GM19395 (cell line): Measurements from ENCODE around the gene FAM219A.
A peak's percentile ranks its signal among the peaks of the same experiment; 100 is the strongest.

Experiments
- ATAC-seq: cut with Tn5 transposase; IDR thresholded peaks from one replicate; pipeline ENCODE4 v1.9.1; 2021; ENCODE audit warnings: mild to moderate bottlenecking, moderate library complexity; ENCODE audit not compliant: unreplicated experiment

FAM219A gene

DNA sequence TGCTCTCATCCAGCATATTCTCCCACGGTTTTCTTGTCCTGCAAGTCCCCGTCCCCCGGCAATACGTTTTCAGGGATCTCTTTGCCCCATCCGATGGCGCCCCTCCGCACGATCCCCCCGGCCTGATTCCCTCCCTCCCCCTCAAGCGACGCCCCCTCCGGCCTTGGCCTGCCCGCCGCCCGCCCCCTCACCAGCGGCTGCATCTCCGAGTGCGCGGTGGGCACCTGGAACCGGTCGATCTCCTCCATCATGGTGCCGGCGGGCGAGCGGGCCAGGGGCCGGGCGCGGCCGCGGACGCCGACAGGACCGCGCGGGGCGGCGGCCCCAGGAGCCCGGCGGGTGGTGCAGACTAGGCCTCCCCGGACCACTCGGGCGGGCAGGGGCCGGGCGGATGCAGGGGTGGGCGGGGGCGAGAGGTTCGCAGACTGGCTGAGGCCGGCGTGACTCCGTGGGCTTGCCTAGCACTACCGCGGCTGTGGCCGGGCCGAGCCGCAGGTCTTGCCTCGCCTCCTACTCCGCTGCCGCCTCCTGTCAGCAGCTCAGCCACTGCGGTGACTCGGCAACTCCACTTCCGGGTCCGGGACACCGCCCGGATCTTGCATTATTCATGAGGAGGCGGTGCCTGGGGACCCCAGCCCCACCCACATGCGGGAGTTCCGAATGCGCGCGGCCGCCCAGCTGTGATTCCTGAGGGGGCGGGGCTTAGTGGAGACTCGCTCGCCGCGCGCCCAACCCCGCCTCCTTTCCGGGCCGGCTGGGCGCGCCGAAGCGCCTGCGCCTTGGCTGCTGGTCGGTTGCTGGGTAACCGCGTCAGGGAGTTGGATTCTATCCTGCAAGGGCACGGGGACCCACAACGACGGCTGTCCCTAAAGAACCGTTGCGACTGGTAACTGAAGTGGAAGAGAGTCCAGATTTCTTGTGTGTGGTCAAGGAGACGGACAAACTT is at the start of gene FAM219A, which contains the start of gene DNAI1:
Gene FAM219A, minus strand, starts transcription at position 558 of the 946 bp plus-strand sequence. Its CDS starts 307 bp downstream, at position 251.
Gene DNAI1, plus strand, starts transcription at position 793 of the 946 bp plus-strand sequence. CDS start 201 bp downstream, outside the sequence.
- ATAC-seq = peak; percentile 97

- no peak for ATAC-seq
These were observed 49.6 kb upstream of the FAM219A start for GRCh38 chr9:34507966-34508365.

DNA sequence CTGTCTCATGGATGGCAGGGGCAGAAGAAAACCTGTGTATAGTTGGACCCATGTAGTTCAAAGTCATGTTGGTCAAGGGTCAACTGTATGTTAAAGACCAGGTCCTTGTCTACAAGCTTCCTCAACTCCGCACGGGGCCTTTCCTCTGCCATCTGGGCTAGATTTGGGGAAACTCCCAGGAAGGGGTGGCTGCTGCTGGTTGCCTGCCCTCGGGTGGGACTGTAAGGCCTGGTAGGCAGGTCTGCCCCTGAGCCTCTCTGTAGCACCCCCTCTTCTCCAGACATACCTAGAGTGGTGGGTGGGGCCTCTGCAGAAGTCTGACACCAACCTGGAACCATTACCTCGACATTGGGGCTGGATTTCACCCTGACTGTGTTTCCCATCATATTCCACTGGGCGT is 49.2 kb upstream of the FAM219A start:
- no peak for ATAC-seq

DNA sequence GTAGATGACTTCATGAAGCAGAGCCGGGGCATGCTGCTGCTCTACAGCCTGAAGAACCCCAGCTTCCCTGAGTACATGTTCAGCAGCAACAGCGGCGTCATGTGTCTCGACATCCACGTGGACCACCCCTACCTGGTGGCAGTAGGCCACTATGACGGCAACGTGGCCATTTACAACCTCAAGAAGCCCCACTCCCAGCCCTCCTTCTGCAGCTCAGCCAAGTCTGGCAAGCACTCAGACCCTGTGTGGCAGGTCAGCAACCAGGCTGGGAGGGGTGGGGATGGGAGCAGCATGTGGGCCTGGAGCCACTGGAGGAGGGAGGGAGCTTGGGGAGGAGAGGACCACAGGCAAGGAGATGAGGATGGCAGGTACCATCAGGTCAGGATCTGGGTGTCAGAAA is 48.3 kb upstream of the FAM219A start:
- no peak for ATAC-seq

GRCh38 chr9:34505370-34506120 is 47.2 kb upstream of the FAM219A start:
- ATAC-seq = no peak

GRCh38 chr9:34503406-34503805 is 45.0 kb upstream of the FAM219A start:
- no peak for ATAC-seq

DNA sequence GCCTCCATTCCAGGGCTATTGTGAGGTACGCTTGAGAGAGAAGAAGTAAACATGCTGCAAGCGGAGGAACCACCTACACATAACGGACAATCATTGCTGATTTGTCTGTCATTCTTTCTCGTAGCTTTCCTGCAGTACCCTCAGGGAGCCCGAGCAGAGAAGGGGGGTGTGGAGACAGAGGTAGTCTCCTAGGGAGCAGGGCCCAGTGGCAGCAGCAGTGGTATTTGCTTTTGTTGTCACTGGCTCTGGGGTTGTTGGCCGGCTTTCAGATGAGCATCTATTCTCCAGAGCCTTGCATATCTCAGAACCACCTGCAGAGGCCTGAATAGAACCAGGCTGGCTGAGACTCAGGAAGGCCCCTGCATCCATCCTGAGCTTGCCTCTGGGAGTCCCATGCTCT is 44.5 kb upstream of the FAM219A start:
- ATAC-seq = no peak

GRCh38 chr9:34502471-34502870 is 44.1 kb upstream of the FAM219A start:
- no peak for ATAC-seq

DNA sequence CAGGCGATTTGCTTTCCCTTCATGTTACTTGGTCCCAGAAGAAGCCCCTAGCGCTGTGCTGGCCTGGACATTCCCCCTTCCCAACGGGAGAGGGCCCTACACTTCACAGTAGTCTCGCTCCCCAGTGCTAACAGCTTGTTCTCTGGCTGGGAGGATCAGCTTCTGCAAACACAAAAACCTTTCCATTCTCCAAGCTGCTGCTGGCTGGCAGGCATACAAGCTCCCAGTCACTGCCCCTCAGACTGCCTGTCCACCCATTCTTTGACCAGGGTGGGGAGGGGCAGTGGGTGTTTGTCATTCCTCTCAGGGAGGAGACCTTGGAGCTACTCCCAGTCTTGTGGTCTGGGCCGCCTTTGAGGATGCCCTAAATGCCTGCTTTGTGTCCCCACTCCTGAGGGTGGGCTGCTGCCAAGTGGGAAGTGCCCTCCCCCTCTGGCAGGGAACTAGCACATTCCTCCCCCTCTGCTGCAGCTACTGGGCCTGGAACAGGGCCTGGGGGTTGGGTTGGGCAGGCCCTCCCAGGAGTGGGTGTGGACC is 43.6 kb upstream of the FAM219A start:
- no peak for ATAC-seq

GRCh38 chr9:34501372-34501771 is 43.0 kb upstream of the FAM219A start:
- ATAC-seq = no peak

- ATAC-seq = no peak
These were observed 42.4 kb upstream of the FAM219A start for GRCh38 chr9:34500623-34501267.

- ATAC-seq = no peak
These were observed 40.7 kb upstream of the FAM219A start for GRCh38 chr9:34499076-34499475.

DNA sequence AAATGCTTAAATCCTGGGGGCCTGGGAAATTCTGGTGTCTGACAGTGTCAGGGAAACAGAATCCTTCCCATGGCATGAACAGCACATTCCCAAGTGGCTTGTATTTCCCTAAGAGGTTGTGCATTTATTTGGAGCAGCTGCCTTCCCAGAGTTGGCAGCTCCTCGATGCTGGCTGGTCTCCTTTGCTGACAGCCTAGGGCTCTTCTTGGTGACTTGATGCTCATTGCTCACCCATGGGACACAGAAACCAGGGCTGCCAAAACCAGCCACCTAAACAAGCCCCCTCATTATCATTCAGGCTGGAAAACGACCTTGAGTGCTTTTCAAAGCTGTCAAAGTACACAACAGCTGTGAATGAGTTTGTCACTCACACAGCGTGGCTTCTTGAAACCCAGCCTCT is 40.2 kb upstream of the FAM219A start:
- no peak for ATAC-seq

- ATAC-seq = no peak
These were observed 37.9 kb upstream of the FAM219A start for GRCh38 chr9:34496149-34496712.

DNA sequence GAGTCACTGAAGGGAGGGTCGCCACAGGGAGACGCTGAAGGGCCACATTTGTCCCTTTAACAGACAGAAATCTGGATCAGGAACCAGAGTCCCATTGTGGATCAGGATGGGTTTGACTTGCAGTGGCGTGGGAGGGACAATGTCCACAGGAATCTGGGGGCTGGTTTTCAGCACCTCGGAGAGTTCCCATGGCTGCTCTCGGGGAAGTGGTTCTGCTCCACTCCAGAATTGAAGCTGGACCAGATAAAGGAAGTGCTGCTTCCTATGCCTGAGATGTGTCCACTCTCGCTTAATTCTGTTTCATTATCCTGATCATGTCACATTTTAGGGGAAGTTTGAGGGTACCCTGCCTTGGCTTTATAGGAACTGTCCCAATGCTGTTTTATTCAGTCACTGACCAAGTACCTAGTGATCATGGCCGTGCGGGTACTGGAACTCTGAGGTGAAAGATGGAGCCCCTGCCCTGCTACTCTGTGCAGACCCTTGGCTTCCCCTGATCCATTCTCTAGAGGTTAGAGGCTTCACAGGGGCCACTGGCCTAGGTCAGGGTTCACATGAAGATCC is 35.7 kb upstream of the FAM219A start:
- no peak for ATAC-seq

DNA sequence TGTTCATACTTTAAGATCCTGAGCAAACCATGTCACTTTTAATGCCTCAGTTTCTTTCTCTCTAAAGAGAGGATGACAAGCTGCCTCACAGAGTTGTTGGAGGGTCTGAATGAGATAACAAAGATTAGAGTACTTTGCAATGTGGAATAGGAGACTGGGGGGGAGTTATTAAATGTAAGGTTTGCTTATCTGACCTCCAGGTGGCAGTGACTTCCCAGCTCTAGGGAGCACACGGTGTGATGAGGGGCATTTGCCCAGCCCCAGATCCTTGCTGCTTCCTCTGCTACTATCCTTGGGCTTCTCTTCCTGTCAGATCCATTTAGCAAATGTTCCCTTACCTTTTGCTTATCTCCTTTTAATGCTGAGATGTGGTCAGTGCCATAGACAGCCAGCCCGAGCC is 33.7 kb upstream of the FAM219A start:
- ATAC-seq = no peak

GRCh38 chr9:34491596-34491995 is 33.2 kb upstream of the FAM219A start:
- ATAC-seq = no peak

GRCh38 chr9:34490760-34491159 is 32.4 kb upstream of the FAM219A start:
- ATAC-seq = no peak

DNA sequence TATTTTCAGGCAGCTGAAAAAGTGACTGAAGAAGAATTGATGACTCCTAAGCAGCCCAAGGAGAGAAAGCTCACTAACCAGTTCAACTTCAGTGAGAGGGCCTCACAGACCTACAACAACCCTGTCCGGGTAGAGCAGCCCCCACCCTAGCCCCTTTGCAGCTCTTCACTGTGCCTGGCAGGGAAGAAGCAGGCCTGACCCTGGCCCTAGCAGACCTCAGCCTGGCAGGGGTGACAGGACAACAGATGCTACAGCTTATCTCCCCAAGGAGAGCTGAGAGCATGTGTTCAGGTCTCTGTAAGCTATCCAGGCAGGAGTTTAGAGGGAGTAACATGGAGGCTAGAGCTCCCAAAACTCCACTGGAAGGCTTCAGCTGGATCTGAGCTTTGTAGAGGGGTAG is 32.0 kb upstream of the FAM219A start:
- no peak for ATAC-seq

DNA sequence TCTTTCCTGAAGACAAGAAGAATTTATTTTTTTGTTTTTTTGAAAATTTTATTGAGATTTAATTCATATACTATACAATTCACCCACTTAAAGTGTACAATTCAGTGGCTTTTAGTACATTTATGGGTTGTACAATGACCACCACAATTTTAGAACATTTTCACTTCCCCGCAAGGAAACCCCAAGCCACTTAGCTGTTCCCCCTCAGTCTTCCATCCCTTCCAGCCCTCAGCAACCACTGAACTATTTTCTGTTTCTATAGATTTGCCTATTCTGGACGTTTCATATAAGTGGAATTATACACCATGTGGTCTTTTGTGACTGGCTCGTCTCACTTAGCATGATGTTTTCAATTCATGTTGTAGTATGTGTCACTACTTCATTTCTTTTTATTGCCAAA is 28.2 kb upstream of the FAM219A start:
- no peak for ATAC-seq
